ENCODE data around the gene STRAP.

The STRAP gene

DNA sequence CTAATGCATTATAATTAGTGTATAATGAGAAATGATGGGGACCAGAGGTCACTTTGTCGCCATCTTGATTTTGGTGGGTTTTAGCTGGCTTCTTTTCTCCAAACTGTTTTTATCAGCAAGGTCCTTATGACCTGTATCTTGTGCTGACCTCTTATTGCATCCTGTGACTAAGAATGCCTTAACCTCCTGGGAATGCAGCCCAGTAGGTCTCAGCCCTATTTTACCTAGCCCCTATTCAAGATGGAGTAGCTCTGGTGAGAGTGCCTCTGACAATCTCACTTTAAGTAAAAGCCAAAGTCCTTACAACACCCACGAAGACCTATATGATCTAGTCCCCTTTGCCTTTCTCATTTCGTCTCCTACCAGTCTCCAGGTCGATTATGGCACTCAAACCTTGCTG is 28.3 kb upstream of the STRAP start:
- Histone ChIP-seq H3K27me3 (ENCODE audit: control insufficient read depth in 1 of 2, insufficient read depth in 2 of 2, low read length in 2 of 2) (no peaks in the 10 kb centered on the region), H3K4me1 (ENCODE audit: insufficient read depth, low read length) (no peaks in the 10 kb centered on the region), H3K9me3 (ENCODE audit: low read length) (no peaks in the 10 kb centered on the region), H3K4me3 (ENCODE audit: low read depth in 1 of 2, low read length in 2 of 2) (no peak overlapping the region), H3K9ac (ENCODE audit: low read length) (no peak overlapping the region), H3K36me3 (ENCODE audit: insufficient read depth, low read length) (no peaks in the 10 kb centered on the region), H3K27ac (ENCODE audit: low read depth, low read length) (no peak overlapping the region)

DNA sequence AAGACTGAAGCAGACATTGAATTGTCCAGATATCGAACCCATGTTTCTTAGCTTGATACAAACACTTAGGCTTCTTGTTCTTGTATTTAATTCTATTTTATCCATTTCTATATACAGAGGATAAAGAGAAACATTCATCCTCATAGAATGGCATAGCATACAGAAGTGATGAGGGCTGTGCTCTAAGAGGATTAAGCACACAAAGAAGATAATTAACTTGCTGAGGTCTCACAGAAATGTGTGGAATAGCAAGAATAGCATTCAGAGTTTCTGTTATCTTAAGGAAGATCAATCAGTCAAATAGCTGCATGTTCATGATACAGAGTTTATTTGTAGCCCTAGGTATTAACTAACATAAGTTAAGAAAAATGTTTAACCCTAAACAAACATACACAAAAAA is 27.3 kb upstream of the STRAP start:
- H3K9ac ChIP-seq (ENCODE audit: low read length) = no peak overlapping the region
- no peak overlapping the region for H3K4me3 ChIP-seq (ENCODE audit: low read depth in 1 of 2, low read length in 2 of 2)
- no peaks in the 10 kb centered on the region for H3K36me3 ChIP-seq (ENCODE audit: insufficient read depth, low read length)
- no peak overlapping the region for H3K27ac ChIP-seq (ENCODE audit: low read depth, low read length)
- H3K4me1 ChIP-seq (ENCODE audit: insufficient read depth, low read length) = no peaks in the 10 kb centered on the region
- H3K9me3 ChIP-seq (ENCODE audit: low read length) = no peaks in the 10 kb centered on the region
- no peaks in the 10 kb centered on the region for H3K27me3 ChIP-seq (ENCODE audit: control insufficient read depth in 1 of 2, insufficient read depth in 2 of 2, low read length in 2 of 2)

DNA sequence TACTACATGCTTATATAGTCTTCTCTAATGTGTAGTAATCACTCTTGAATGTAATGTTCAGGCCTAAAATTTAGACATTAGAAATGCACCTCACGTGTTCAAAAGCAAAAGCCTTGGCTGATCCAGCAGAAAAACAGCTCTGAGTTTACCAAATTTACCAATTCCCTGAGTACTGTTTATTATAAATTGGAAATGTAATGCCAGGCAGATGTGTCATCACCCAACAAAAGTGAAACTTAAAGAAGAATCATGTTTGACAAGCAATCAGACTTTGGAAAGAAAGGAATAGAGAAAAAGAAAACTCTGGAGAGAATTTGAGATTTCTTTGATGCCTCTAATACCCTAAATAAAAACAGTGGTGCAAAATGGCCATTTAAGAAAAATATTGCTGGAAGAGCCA is 26.5 kb upstream of the STRAP start:
- no peak overlapping the region for H3K9ac ChIP-seq (ENCODE audit: low read length)

DNA sequence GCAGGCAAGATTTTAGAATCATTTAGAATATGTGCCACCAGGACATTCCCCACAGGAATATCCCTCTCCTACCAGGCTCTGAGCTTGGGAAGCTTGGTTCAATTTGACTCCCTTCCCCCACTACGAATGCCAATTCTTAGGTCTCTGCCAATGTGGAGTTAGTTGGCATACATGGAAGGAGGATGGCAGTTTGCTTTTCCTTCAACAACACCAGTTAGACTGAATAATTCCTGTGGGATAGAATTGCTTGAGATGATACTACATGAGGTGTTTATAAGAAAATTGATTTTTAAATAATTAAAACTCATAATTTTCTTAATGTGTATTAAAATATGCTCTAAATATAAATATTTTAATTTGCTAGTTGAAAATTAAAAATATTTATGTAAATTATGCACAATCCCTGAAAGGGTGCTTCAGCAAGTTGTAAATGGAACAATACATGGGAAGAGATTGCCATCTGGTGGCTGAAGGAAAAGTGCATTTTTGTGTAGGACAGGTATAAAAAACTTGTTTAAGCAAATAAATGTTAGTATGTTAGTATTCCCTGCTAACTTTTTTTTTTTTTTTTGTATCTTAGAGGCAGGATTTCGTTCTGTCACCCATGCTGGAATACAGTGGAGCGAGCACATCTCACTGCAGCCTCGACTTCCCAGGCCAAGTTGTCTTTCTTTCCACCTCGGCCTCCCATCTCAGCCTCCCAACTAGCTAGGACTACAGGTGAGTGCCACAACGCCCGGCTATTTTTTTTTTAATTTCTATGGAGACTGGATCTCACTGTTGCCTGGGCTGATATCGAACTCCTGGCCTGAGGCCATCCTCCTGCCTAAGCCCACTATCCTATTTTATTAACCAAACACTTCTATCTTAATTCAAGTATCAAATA is 25.8 kb upstream of the STRAP start:
- no peak overlapping the region for H3K9ac ChIP-seq (ENCODE audit: low read length)
- no peak overlapping the region for H3K4me3 ChIP-seq (ENCODE audit: low read depth in 1 of 2, low read length in 2 of 2)
- no peak overlapping the region for H3K27ac ChIP-seq (ENCODE audit: low read depth, low read length)
- H3K36me3 ChIP-seq (ENCODE audit: insufficient read depth, low read length) = no peaks in the 10 kb centered on the region
- H3K27me3 ChIP-seq (ENCODE audit: control insufficient read depth in 1 of 2, insufficient read depth in 2 of 2, low read length in 2 of 2) = no peaks in the 10 kb centered on the region
- H3K4me1 ChIP-seq (ENCODE audit: insufficient read depth, low read length) = no peaks in the 10 kb centered on the region
- no peaks in the 10 kb centered on the region for H3K9me3 ChIP-seq (ENCODE audit: low read length)

More for the DNA sequence above, 26.5 kb upstream of the STRAP start:
- H3K4me1 ChIP-seq (ENCODE audit: insufficient read depth, low read length) = no peaks in the 10 kb centered on the region
- H3K4me3 ChIP-seq (ENCODE audit: low read depth in 1 of 2, low read length in 2 of 2) = no peak overlapping the region
- no peak overlapping the region for H3K27ac ChIP-seq (ENCODE audit: low read depth, low read length)
- H3K9me3 ChIP-seq (ENCODE audit: low read length) = no peaks in the 10 kb centered on the region
- H3K27me3 ChIP-seq (ENCODE audit: control insufficient read depth in 1 of 2, insufficient read depth in 2 of 2, low read length in 2 of 2) = no peaks in the 10 kb centered on the region
- H3K36me3 ChIP-seq (ENCODE audit: insufficient read depth, low read length) = no peaks in the 10 kb centered on the region

DNA sequence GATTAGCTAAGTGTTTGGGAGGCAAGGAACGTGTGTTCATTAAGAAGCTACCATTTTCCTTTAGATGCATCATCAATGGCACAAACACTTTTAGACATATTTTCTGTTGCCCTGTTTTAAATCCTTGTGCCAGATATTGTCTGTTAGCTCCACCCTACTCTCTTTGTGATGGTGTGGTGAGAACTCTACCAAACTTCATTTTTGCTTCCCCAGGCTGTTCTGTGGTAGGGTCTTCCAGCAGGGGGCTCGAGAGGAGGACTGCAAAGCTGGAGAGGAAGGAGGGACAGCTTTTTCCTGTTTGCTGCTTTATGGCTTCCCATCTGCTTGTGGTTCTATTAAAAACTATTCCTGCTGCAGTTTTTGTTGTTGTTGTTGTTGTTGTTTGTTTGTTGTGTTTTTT is 23.8 kb upstream of the STRAP start:
- H3K4me3 ChIP-seq (ENCODE audit: low read depth in 1 of 2, low read length in 2 of 2) = no peak overlapping the region
- H3K4me1 ChIP-seq (ENCODE audit: insufficient read depth, low read length) = no peaks in the 10 kb centered on the region
- H3K27me3 ChIP-seq (ENCODE audit: control insufficient read depth in 1 of 2, insufficient read depth in 2 of 2, low read length in 2 of 2) = no peaks in the 10 kb centered on the region
- no peak overlapping the region for H3K9ac ChIP-seq (ENCODE audit: low read length)
- no peaks in the 10 kb centered on the region for H3K9me3 ChIP-seq (ENCODE audit: low read length)
- H3K36me3 ChIP-seq (ENCODE audit: insufficient read depth, low read length) = no peaks in the 10 kb centered on the region
- no peak overlapping the region for H3K27ac ChIP-seq (ENCODE audit: low read depth, low read length)

GRCh38 chr12:15859116-15859515 is 23.1 kb upstream of the STRAP start:
- Histone ChIP-seq H3K4me3 (ENCODE audit: low read depth in 1 of 2, low read length in 2 of 2) (no peak overlapping the region), H3K9me3 (ENCODE audit: low read length) (no peaks in the 10 kb centered on the region), H3K27me3 (ENCODE audit: control insufficient read depth in 1 of 2, insufficient read depth in 2 of 2, low read length in 2 of 2) (no peaks in the 10 kb centered on the region), H3K9ac (ENCODE audit: low read length) (no peak overlapping the region), H3K27ac (ENCODE audit: low read depth, low read length) (no peak overlapping the region), H3K4me1 (ENCODE audit: insufficient read depth, low read length) (no peaks in the 10 kb centered on the region), H3K36me3 (ENCODE audit: insufficient read depth, low read length) (no peaks in the 10 kb centered on the region)

GRCh38 chr12:15861404-15861803 is 20.8 kb upstream of the STRAP start:
- Histone ChIP-seq H3K9ac (ENCODE audit: low read length) (no peak overlapping the region), H3K27me3 (ENCODE audit: control insufficient read depth in 1 of 2, insufficient read depth in 2 of 2, low read length in 2 of 2) (no peaks in the 10 kb centered on the region), H3K27ac (ENCODE audit: low read depth, low read length) (no peak overlapping the region), H3K4me3 (ENCODE audit: low read depth in 1 of 2, low read length in 2 of 2) (no peak overlapping the region), H3K9me3 (ENCODE audit: low read length) (no peaks in the 10 kb centered on the region), H3K4me1 (ENCODE audit: insufficient read depth, low read length) (no peaks in the 10 kb centered on the region), H3K36me3 (ENCODE audit: insufficient read depth, low read length) (no peaks in the 10 kb centered on the region)

- Histone ChIP-seq H3K36me3 (ENCODE audit: insufficient read depth, low read length) (no peaks in the 10 kb centered on the region), H3K27ac (ENCODE audit: low read depth, low read length) (no peak overlapping the region), H3K27me3 (ENCODE audit: control insufficient read depth in 1 of 2, insufficient read depth in 2 of 2, low read length in 2 of 2) (no peaks in the 10 kb centered on the region), H3K9ac (ENCODE audit: low read length) (no peak overlapping the region), H3K4me1 (ENCODE audit: insufficient read depth, low read length) (no peaks in the 10 kb centered on the region), H3K4me3 (ENCODE audit: low read depth in 1 of 2, low read length in 2 of 2) (no peak overlapping the region), H3K9me3 (ENCODE audit: low read length) (no peaks in the 10 kb centered on the region)
Observed at GRCh38 chr12:15862840-15863239, 19.3 kb upstream of the STRAP start.

DNA sequence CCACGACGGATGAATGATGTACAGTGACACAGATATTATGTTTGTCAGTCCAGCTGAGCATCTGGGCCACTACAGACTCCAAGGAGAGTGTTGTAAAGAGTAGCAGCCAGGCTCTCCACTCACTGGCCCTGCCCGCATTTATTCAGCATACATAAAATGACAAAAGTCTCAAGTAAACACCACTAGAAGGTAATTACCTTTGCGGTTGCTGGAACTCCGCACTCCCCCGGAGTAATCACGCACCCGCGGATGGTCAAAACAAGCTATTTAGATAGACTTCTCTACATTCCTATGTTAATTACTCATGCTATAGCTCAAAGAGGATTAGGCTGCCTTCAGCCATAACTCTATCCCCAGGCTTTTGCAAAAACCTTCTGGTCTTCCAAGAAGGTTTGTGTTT is 18.8 kb upstream of the STRAP start:
- H3K9ac ChIP-seq (ENCODE audit: low read length) = no peak overlapping the region
- H3K4me3 ChIP-seq (ENCODE audit: low read depth in 1 of 2, low read length in 2 of 2) = no peak overlapping the region
- no peak overlapping the region for H3K27ac ChIP-seq (ENCODE audit: low read depth, low read length)
- no peaks in the 10 kb centered on the region for H3K4me1 ChIP-seq (ENCODE audit: insufficient read depth, low read length)
- no peaks in the 10 kb centered on the region for H3K36me3 ChIP-seq (ENCODE audit: insufficient read depth, low read length)
- H3K9me3 ChIP-seq (ENCODE audit: low read length) = no peaks in the 10 kb centered on the region
- H3K27me3 ChIP-seq (ENCODE audit: control insufficient read depth in 1 of 2, insufficient read depth in 2 of 2, low read length in 2 of 2) = no peaks in the 10 kb centered on the region

DNA sequence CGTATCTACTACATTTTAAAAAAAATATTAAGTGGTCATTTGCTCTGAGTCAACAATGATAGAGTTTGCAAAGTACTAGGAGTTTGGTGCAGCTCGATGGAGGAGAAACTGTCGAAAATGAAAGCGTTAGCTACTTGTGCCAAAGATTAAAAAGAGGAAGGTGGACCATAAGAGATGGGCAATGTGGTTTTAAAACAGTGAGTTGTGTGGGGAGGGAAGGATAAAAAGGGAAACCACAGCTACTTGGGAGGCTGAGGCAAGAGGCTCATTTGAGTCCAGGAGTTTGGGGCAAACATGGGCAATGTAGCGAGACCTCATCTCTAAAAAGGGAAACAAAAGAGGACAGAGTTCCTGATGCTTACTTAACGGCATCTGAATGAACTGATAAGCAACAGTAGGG is 18.2 kb upstream of the STRAP start:
- H3K9ac ChIP-seq (ENCODE audit: low read length) = no peak overlapping the region
- no peaks in the 10 kb centered on the region for H3K36me3 ChIP-seq (ENCODE audit: insufficient read depth, low read length)
- no peak overlapping the region for H3K27ac ChIP-seq (ENCODE audit: low read depth, low read length)
- H3K27me3 ChIP-seq (ENCODE audit: control insufficient read depth in 1 of 2, insufficient read depth in 2 of 2, low read length in 2 of 2) = no peaks in the 10 kb centered on the region
- no peaks in the 10 kb centered on the region for H3K9me3 ChIP-seq (ENCODE audit: low read length)
- H3K4me1 ChIP-seq (ENCODE audit: insufficient read depth, low read length) = no peaks in the 10 kb centered on the region
- no peak overlapping the region for H3K4me3 ChIP-seq (ENCODE audit: low read depth in 1 of 2, low read length in 2 of 2)

DNA sequence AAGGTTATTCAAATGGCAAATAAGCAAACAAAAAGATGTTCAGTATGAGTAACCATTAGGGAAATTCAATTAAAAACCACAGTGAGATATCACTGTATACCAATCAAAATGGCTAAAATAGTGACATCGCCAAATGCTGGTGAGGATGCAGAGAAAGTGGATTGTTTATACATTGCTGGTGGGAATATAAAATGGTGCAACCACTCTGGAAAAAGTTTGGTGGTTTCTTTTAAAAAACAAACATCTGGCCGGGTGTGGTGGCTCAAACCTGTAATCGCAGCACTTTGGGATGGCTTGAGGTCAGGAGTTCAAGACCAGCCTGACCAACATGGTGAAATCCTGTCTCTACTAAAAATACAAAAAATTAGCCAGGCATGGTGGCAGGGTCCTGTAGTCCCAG is 14.0 kb upstream of the STRAP start:
- Histone ChIP-seq H3K27ac (ENCODE audit: low read depth, low read length) (no peak overlapping the region), H3K4me3 (ENCODE audit: low read depth in 1 of 2, low read length in 2 of 2) (no peak overlapping the region), H3K9ac (ENCODE audit: low read length) (no peak overlapping the region), H3K36me3 (ENCODE audit: insufficient read depth, low read length) (no peaks in the 10 kb centered on the region), H3K27me3 (ENCODE audit: control insufficient read depth in 1 of 2, insufficient read depth in 2 of 2, low read length in 2 of 2) (no peaks in the 10 kb centered on the region), H3K4me1 (ENCODE audit: insufficient read depth, low read length) (no peaks in the 10 kb centered on the region), H3K9me3 (ENCODE audit: low read length) (no peaks in the 10 kb centered on the region)

DNA sequence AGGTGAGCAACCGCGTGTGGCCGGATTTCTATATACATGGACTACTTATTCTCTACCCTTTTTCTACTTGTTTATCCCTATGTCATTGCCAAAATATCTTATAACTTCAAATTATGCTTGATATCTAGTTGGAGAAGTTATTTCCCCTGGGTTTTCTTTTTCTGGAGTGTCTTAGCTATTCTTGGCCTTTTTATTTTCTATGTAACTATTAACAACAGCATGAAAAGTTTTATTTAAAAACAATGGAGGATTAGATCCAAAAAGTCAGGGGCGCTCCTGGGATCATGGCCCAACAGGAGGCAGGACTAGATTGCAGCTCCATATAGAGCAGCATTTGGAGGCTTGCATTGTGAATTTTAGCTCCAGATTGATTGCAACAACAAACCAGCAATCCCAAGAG is 8.6 kb upstream of the STRAP start:
- Histone ChIP-seq H3K36me3 (ENCODE audit: insufficient read depth, low read length) (no peaks in the 10 kb centered on the region), H3K27me3 (ENCODE audit: control insufficient read depth in 1 of 2, insufficient read depth in 2 of 2, low read length in 2 of 2) (no peaks in the 10 kb centered on the region), H3K27ac (ENCODE audit: low read depth, low read length) (no peak overlapping the region), H3K4me3 (ENCODE audit: low read depth in 1 of 2, low read length in 2 of 2) (no peak overlapping the region), H3K9me3 (ENCODE audit: low read length) (no peaks in the 10 kb centered on the region), H3K9ac (ENCODE audit: low read length) (no peak overlapping the region), H3K4me1 (ENCODE audit: insufficient read depth, low read length) (no peaks in the 10 kb centered on the region)
